ENCODE measurements around the gene TMEM108. TPM values are rescaled to one million over a fixed set of nuclear protein-coding genes. Genes with fewer than 3 reads are reported as not detected.

TMEM108 gene
- total and polyA plus RNA-seq, 10 of the 15 experiments (the other 5 are each of a cell fraction or from before 2014, with no cell fraction given), result 0.02 to 0.58 (median 0.12) TPM; not detected in 5

GRCh38 chr3:133271539-133271938 is 233.3 kb downstream of the TMEM108 start (continued):
- no peak for TF ChIP-seq POLR2AphosphoS2 (IDR thresholded peaks at IDR 0.05; ENCODE audit: low read depth, low read length)

GRCh38 chr3:133273346-133273745 is 235.2 kb downstream of the TMEM108 start:
- no TSS peak for BruUV-seq (replicated peaks)
- CTCF ChIA-PET, result no interaction called here
- no peak for TF ChIP-seq EGR1 (IDR thresholded peaks at IDR 0.05; ENCODE audit: borderline replicate concordance in 1 of 2, low read depth in 2 of 2, low read length in 2 of 2)
- TF ChIP-seq TCF3 (IDR thresholded peaks at IDR 0.05; ENCODE audit: borderline replicate concordance, insufficient read depth, low read depth, low read length), result no peak
- TF ChIP-seq IKZF1 (conservative IDR thresholded peaks at IDR 0.05), result no peak
- TF ChIP-seq PRDM15 (CRISPR knock-in tag; IDR thresholded peaks at IDR 0.05), result no peak
- TF ChIP-seq MYC (IDR thresholded peaks at IDR 0.05; ENCODE audit: insufficient read depth, insufficient read length, insufficient replicate concordance, low read length, severe bottlenecking), result no peak
- no peak for TF ChIP-seq RFX5 (IDR thresholded peaks at IDR 0.05; ENCODE audit: low read depth, low read length)
- TF ChIP-seq HDGF (IDR thresholded peaks at IDR 0.05), result no peak
- no peak for TF ChIP-seq TCF12 (IDR thresholded peaks at IDR 0.05; ENCODE audit: low read depth, low read length)
- TF ChIP-seq E2F8 (IDR thresholded peaks at IDR 0.05; ENCODE audit: low read depth, partially characterized antibody), result no peak
- no peak for TF ChIP-seq SREBF1 (IDR thresholded peaks at IDR 0.05; ENCODE audit: low read length)
- no peak for TF ChIP-seq NKRF (conservative IDR thresholded peaks at IDR 0.05)
- no peaks in the 10 kb centered on the region for H3K9me3 ChIP-seq (replicated peaks; ENCODE audit: control insufficient read depth, insufficient read depth, low read length)
- POLR2A ChIA-PET, result no interaction called here
- no peaks in the 10 kb centered on the region for H3K79me2 ChIP-seq (ENCODE audit: control insufficient read depth, insufficient read depth, low read length)
- H3K4me1 ChIP-seq (ENCODE audit: control insufficient read depth, insufficient read depth, low read length), result no peaks in the 10 kb centered on the region
- SMC1A ChIA-PET (ENCODE audit: uncharacterized antibody, unreplicated experiment), result no interaction called here
- ATAC-seq, result no peak
- no peak overlapping the region for H2AFZ ChIP-seq (ENCODE audit: control insufficient read depth, low read depth, low read length)
- peaks cover 0 to 3% of the 10 kb centered on the region in 2 experiments; a peak in 1 of 4 replicates for H3K27me3 ChIP-seq (replicated peaks in 1 of 2; ENCODE audit: control insufficient read depth in 2 of 2, insufficient read depth in 2 of 2, low read length in 1 of 2)
- H3K4me2 ChIP-seq (ENCODE audit: control insufficient read depth, insufficient read depth), result no peak overlapping the region
- intact Hi-C loops (cut with micrococcal nuclease; ENCODE audit: unreplicated experiment) (no loop called here), in situ Hi-C loops (cut with MboI) (no loop called here)
- no peak overlapping the region for H3K27ac ChIP-seq (ENCODE audit: control insufficient read depth, insufficient read depth)
- no peak overlapping the region for H3K4me3 ChIP-seq
- RAD21 ChIA-PET (ENCODE audit: unreplicated experiment), result no interaction called here
- no peaks in the 10 kb centered on the region for H4K20me1 ChIP-seq (ENCODE audit: control insufficient read depth, insufficient read depth)
- DNase-seq (ENCODE audit: low read depth, low spot score), result no peak
- no peaks in the 10 kb centered on the region for H3K36me3 ChIP-seq (ENCODE audit: control insufficient read depth in 2 of 2, insufficient read depth in 2 of 2, low read length in 1 of 2)
- WGBS (ENCODE audit: insufficient coverage, insufficient replicate concordance, low lambda C conversion rate, missing lambda C conversion rate), result 0% methylated on average over 2 of the region's 2 CpGs
- no peak overlapping the region for H3K9ac ChIP-seq (ENCODE audit: control insufficient read depth, insufficient read depth, low read length)
- FAIRE-seq, result no peak

Data from GM12878 (cell line).